ENCODE results near the gene POU2F1.

Gene POU2F1

GRCh38 chr1:167220537-167221125 is at the start of gene POU2F1 (continued):
- TF ChIP-seq ZBTB10 (tag by site-specific recombination; IDR thresholded peaks at IDR 0.05) (0 out of 2 replicates have a peak, but pooled peaks have one; percentile 4), SP7 (tag by site-specific recombination; IDR thresholded peaks at IDR 0.05) (no peak), ZNF114 (tag by site-specific recombination; IDR thresholded peaks at IDR 0.05) (no peak), TSHZ1 (tag by site-specific recombination; IDR thresholded peaks at IDR 0.05; ENCODE audit: borderline replicate concordance) (no peak), WT1 (tag by site-specific recombination; IDR thresholded peaks at IDR 0.05) (peak; percentile 22), ZNF266 (tag by site-specific recombination; IDR thresholded peaks at IDR 0.05; ENCODE audit: low read depth) (no peak), ZBTB7A (tag by site-specific recombination; IDR thresholded peaks at IDR 0.05; ENCODE audit: low read depth) (0 out of 2 replicates have a peak, but pooled peaks have one; percentile 42), ZNF501 (tag by site-specific recombination; IDR thresholded peaks at IDR 0.05) (no peak), ZNF645 (tag by site-specific recombination; IDR thresholded peaks at IDR 0.05) (no peak), KLF8 (tag by site-specific recombination; IDR thresholded peaks at IDR 0.05) (no peak; the same call in 1 of the 2 replicates), ZFP37 (tag by site-specific recombination; IDR thresholded peaks at IDR 0.05) (no peak), SALL2 (tag by site-specific recombination; IDR thresholded peaks at IDR 0.05; ENCODE audit: borderline replicate concordance) (no peak), KLF16 (tag by site-specific recombination; IDR thresholded peaks at IDR 0.05) (peak; percentile 51), ZNF214 (tag by site-specific recombination; IDR thresholded peaks at IDR 0.05; ENCODE audit: borderline replicate concordance) (no peak), ZNF610 (tag by site-specific recombination; IDR thresholded peaks at IDR 0.05; ENCODE audit: borderline replicate concordance) (no peak), GLIS2 (tag by site-specific recombination; IDR thresholded peaks at IDR 0.05) (peak; percentile 66), ZNF423 (tag by site-specific recombination; IDR thresholded peaks at IDR 0.05) (peak; percentile 24; the same call in 1 of the 2 replicates), ZXDB (tag by site-specific recombination; IDR thresholded peaks at IDR 0.05) (peak; percentile 10; the same call in 1 of the 2 replicates), ZBTB26 (tag by site-specific recombination; optimal IDR thresholded peaks at IDR 0.05) (peak; percentile 86), ZNF660 (tag by site-specific recombination; IDR thresholded peaks at IDR 0.05) (0 out of 2 replicates have a peak, but pooled peaks have one; percentile 78), ZNF19 (tag by site-specific recombination; IDR thresholded peaks at IDR 0.05; ENCODE audit: low read depth) (no peak), PRDM4 (tag by site-specific recombination; IDR thresholded peaks at IDR 0.05) (no peak), ZNF354C (tag by site-specific recombination; IDR thresholded peaks at IDR 0.05; ENCODE audit: borderline replicate concordance, low read depth) (no peak), ZNF529 (tag by site-specific recombination; IDR thresholded peaks at IDR 0.05; ENCODE audit: insufficient replicate concordance) (no peak), KLF7 (tag by site-specific recombination; IDR thresholded peaks at IDR 0.05; ENCODE audit: borderline replicate concordance) (no peak), ZNF184 (tag by site-specific recombination; IDR thresholded peaks at IDR 0.05) (0 out of 2 replicates have a peak, but pooled peaks have one; percentile 35), ZEB2 (tag by site-specific recombination; IDR thresholded peaks at IDR 0.05) (peak; percentile 50), SP2 (tag by site-specific recombination; IDR thresholded peaks at IDR 0.05) (peak; percentile 65)

Measured in HEK293 (cell line).